DOHH2 (cell line): Measurements from ENCODE around the gene HCFC1R1.

ENCODE experiments used
- H3F3A ChIP-seq: fragments of 200-600 bp; sonication (generic), shearing (Covaris generic); 2 replicates; pipeline ENCODE4 v1.6.0; 2016; ENCODE audit warnings: antibody characterized with exemption, mild to moderate bottlenecking; ENCODE audit not compliant: control insufficient read depth, insufficient read depth
- H3K27ac ChIP-seq: fragments of 200-600 bp; sonication (generic); 2 replicates; pipeline ENCODE4 v1.5.1; 2014; ENCODE audit warnings: low read depth, mild to moderate bottlenecking, low read length, moderate library complexity
- H3K27me3 ChIP-seq: fragments of 200-600 bp; sonication (generic); 2 replicates; pipeline ENCODE4 v1.6.1; 2014; ENCODE audit warnings: mild to moderate bottlenecking, low read length, mixed read lengths; ENCODE audit not compliant: control insufficient read depth
- H3K36me3 ChIP-seq: fragments of 200-600 bp; sonication (generic); 2 replicates; pipeline ENCODE4 v1.6.1; 2014; ENCODE audit warnings: mild to moderate bottlenecking, low read length, moderate library complexity, mixed read lengths; ENCODE audit not compliant: control insufficient read depth
- H3K4me1 ChIP-seq: fragments of 200-600 bp; sonication (generic); 2 replicates; pipeline ENCODE4 v1.6.1; 2014; ENCODE audit warnings: mild to moderate bottlenecking, low read length, mixed read lengths; ENCODE audit not compliant: control insufficient read depth
- H3K4me2 ChIP-seq: fragments of 200-600 bp; sonication (generic); 2 replicates; pipeline ENCODE4 v1.6.0; 2014; ENCODE audit warnings: mild to moderate bottlenecking, low read length, moderate library complexity
- H3K4me3 ChIP-seq: fragments of 200-600 bp; sonication (generic); 2 replicates; pipeline ENCODE4 v1.5.1; 2014; ENCODE audit warnings: mild to moderate bottlenecking, low read length, mixed read lengths
- H3K79me2 ChIP-seq: fragments of 200-600 bp; sonication (generic); 2 replicates; pipeline ENCODE4 v1.6.1; 2014; ENCODE audit warnings: mild to moderate bottlenecking, low read length, mixed read lengths; ENCODE audit not compliant: control insufficient read depth
- H3K9me2 ChIP-seq: fragments of 200-600 bp; sonication (generic); replicated peaks from 2 replicates; pipeline ENCODE4 v1.6.1; 2014; ENCODE audit warnings: mild to moderate bottlenecking, low read length, mixed read lengths; ENCODE audit not compliant: control insufficient read depth
- H3K9me3 ChIP-seq: fragments of 200-600 bp; sonication (generic); 2 replicates; pipeline ENCODE4 v1.6.1; 2014; ENCODE audit warnings: antibody characterized with exemption, low read length, mixed read lengths; ENCODE audit not compliant: control insufficient read depth, insufficient read depth
- H4K20me1 ChIP-seq: fragments of 200-600 bp; sonication (generic); 2 replicates; pipeline ENCODE4 v1.6.0; 2014; ENCODE audit warnings: low read depth, mild to moderate bottlenecking, antibody characterized with exemption, low read length, moderate library complexity; ENCODE audit not compliant: control insufficient read depth, insufficient read depth
- EZH2phosphoT487 ChIP-seq: fragments of 200-600 bp; sonication (generic); IDR thresholded peaks from 2 replicates; pipeline ENCODE4 v1.6.1; 2017; ENCODE audit warnings: borderline replicate concordance, mild to moderate bottlenecking, antibody characterized with exemption, low read length, moderate library complexity, mixed read lengths
- TF ChIP-seq, protein P1 (sequence below): fragments of 200-600 bp; sonication (generic); IDR thresholded peaks from one replicate; pipeline ENCODE4 v1.5.1; 2014; ENCODE audit warnings: antibody characterized with exemption, mild to moderate bottlenecking, low read depth, low read length; ENCODE audit not compliant: poor library complexity, severe bottlenecking

The HCFC1R1 gene

DNA sequence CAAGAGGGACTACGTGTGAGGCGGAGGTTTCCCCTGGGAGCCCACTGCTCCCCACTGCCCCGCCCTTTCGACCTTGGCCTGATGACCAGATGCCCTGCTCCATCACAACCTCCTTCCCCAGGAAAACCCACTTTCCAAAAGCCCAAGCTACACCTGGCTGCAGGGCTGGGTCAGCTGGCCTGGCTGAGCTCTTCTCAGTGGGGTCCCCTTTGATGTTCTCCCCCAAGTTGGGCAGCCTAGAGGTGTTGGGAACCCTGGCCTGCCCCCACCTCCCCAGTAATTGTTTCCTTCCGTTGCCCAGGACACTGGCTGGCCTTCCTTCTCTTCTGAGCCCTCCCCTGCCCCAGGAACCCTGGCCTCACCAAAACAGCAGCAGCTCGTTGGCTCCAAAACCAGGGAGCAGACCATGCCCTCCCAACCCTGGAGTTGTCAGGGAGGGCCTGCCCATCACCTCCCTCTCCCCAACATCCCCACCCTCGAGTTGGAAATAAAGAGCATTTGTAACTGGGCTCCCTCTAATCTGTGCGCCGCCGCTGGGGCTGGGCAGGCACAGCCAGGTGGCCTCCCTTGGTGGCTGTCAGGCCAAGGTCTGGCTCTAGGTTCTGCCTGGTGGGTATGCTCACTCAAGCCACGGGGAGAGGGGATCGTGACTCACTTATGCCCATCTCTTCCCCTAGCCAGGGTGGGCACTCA is 9.6 kb downstream of the HCFC1R1 start:
- no peaks in the 10 kb centered on the region for H4K20me1 ChIP-seq
- H3K27ac ChIP-seq: no peak overlapping the region
- no peaks in the 10 kb centered on the region for H3K9me2 ChIP-seq
- no peaks in the 10 kb centered on the region for H3K36me3 ChIP-seq
- H3K9me3 ChIP-seq: no peaks in the 10 kb centered on the region
- TF ChIP-seq, protein P1, sequence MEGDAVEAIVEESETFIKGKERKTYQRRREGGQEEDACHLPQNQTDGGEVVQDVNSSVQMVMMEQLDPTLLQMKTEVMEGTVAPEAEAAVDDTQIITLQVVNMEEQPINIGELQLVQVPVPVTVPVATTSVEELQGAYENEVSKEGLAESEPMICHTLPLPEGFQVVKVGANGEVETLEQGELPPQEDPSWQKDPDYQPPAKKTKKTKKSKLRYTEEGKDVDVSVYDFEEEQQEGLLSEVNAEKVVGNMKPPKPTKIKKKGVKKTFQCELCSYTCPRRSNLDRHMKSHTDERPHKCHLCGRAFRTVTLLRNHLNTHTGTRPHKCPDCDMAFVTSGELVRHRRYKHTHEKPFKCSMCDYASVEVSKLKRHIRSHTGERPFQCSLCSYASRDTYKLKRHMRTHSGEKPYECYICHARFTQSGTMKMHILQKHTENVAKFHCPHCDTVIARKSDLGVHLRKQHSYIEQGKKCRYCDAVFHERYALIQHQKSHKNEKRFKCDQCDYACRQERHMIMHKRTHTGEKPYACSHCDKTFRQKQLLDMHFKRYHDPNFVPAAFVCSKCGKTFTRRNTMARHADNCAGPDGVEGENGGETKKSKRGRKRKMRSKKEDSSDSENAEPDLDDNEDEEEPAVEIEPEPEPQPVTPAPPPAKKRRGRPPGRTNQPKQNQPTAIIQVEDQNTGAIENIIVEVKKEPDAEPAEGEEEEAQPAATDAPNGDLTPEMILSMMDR: no peak
- no peaks in the 10 kb centered on the region for H3K79me2 ChIP-seq
- H3F3A ChIP-seq: no peaks in the 10 kb centered on the region
- H3K4me2 ChIP-seq: no peak overlapping the region
- H3K4me1 ChIP-seq: no peaks in the 10 kb centered on the region
- no peak overlapping the region for H3K4me3 ChIP-seq
- peaks cover 16% of the 10 kb centered on the region for H3K27me3 ChIP-seq

DNA sequence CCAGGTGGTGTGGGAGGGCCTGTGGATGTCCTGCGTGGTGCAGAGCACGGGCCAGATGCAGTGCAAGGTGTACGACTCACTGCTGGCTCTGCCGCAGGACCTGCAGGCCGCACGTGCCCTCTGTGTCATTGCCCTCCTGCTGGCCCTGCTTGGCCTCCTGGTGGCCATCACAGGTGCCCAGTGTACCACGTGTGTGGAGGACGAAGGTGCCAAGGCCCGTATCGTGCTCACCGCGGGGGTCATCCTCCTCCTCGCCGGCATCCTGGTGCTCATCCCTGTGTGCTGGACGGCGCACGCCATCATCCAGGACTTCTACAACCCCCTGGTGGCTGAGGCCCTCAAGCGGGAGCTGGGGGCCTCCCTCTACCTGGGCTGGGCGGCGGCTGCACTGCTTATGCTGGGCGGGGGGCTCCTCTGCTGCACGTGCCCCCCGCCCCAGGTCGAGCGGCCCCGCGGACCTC is 10.2 kb downstream of the HCFC1R1 start:
- peaks cover 21% of the 10 kb centered on the region for H3K27me3 ChIP-seq

DNA sequence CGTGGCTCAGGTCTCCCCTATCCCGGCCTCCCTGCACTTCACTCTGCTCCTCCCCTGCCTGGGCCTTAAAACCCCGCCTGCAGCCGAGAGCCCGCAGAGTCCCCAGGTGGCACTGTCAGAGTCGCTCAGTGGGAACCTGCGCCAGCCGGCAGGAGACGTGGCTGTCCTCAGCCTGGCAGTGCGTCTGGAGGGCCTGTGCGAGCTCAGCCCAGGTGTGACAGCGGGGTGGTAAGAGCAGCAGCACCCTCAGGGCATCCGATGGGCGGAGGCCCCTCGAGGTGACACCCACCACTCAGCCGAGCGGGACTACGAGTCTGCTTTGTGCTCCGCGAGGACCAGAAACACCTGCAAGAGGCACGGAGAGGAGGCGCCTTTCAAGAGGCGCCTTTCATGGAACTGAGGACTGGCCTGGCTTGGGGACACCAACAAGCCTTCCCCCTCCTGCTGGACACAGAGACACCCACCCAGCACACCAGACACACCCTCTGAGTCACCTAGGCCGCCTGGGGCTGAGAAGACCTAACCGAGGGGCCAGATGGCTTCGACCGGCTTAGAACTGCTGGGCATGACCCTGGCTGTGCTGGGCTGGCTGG is 10.8 kb downstream of the HCFC1R1 start, which contains the start of gene CLDN9:
Gene CLDN9, plus strand, starts transcription at position 96 of the 593 bp plus-strand sequence. Its CDS starts 440 bp downstream, at position 536.
- Histone ChIP-seq H3K4me1 (peaks cover 7% of the 10 kb centered on the region), H3K36me3 (no peaks in the 10 kb centered on the region), H3K79me2 (no peaks in the 10 kb centered on the region), H3K4me2 (no peak within 1 kb of the TSS), H3K9me2 (no peaks in the 10 kb centered on the region), H3F3A (no peaks in the 10 kb centered on the region), H3K4me3 (no peak within 1 kb of the TSS), H3K27ac (no peak within 1 kb of the TSS), H3K27me3 (peaks cover 27% of the 10 kb centered on the region), H3K9me3 (no peaks in the 10 kb centered on the region), H4K20me1 (no peaks in the 10 kb centered on the region)
- TF ChIP-seq, protein P1: no peak
- no peak for TF ChIP-seq EZH2phosphoT487

More for the DNA sequence above, 10.2 kb downstream of the HCFC1R1 start:
- Histone ChIP-seq H3K4me3 (no peak overlapping the region), H3K9me3 (no peaks in the 10 kb centered on the region), H3K4me1 (peaks cover 1% of the 10 kb centered on the region), H4K20me1 (no peaks in the 10 kb centered on the region), H3K4me2 (no peak overlapping the region), H3F3A (no peaks in the 10 kb centered on the region), H3K79me2 (no peaks in the 10 kb centered on the region), H3K27ac (no peak overlapping the region), H3K36me3 (no peaks in the 10 kb centered on the region), H3K9me2 (no peaks in the 10 kb centered on the region)
- TF ChIP-seq EZH2phosphoT487: no peak
- TF ChIP-seq, protein P1: no peak
